GM12873 (cell line): Measurements from ENCODE around the gene GRK4.

Experiments
- TF ChIP-seq, protein P1 (sequence below): IDR thresholded peaks from 2 replicates; pipeline ENCODE4 v1.5.1; 2012; ENCODE audit warnings: low read depth, mild to moderate bottlenecking, moderate library complexity, low read length, control low read depth; ENCODE audit not compliant: insufficient read depth; ENCODE audit errors: missing control alignments

Gene GRK4

DNA sequence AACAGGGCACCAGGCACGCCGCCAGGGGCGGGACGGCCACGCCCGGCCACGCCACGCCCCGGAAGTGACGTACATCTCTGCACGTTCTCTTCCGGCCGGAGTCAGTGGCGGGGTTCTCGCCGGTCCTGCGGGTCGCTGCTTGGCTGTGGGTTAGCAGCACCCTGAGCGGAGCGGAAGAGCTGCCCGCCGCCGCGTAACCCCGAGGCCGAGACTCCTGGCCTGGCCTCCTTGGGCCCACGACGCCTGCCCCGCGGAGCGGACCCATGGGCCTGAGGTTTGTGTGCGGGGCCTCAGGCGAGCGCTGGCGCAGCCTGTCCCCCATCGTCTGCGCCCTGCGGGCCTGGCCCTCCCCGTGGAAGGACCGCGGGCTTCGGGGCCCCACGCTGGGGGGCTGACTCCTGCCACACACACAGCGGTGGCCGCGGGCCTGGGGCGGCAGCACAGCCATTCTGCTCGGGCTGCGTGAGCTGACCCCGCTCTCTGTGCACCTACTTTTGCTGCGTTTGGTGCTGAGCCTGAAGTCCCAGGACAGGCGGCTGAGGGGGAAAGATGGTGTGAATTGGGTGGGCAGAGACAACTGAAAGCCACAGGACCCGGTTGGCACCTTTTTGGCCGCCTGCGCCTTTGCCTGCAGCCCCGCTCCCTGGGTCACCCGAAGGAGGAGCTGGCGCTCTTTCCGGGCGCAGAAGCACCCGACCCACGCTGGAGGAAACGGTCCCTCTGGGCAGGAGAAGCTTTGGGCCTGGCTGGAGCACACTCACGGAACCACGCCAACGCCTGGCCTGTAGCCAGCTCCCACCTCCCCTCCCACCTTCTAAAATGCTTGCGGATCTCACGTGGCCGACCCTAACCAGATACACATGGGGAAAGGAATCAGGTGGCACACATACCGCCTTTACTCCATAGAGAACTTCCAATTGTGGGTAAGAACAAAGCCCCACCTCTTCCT, 28.3 kb upstream of the GRK4 start:
- TF ChIP-seq, protein P1, sequence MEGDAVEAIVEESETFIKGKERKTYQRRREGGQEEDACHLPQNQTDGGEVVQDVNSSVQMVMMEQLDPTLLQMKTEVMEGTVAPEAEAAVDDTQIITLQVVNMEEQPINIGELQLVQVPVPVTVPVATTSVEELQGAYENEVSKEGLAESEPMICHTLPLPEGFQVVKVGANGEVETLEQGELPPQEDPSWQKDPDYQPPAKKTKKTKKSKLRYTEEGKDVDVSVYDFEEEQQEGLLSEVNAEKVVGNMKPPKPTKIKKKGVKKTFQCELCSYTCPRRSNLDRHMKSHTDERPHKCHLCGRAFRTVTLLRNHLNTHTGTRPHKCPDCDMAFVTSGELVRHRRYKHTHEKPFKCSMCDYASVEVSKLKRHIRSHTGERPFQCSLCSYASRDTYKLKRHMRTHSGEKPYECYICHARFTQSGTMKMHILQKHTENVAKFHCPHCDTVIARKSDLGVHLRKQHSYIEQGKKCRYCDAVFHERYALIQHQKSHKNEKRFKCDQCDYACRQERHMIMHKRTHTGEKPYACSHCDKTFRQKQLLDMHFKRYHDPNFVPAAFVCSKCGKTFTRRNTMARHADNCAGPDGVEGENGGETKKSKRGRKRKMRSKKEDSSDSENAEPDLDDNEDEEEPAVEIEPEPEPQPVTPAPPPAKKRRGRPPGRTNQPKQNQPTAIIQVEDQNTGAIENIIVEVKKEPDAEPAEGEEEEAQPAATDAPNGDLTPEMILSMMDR, result no peak

DNA sequence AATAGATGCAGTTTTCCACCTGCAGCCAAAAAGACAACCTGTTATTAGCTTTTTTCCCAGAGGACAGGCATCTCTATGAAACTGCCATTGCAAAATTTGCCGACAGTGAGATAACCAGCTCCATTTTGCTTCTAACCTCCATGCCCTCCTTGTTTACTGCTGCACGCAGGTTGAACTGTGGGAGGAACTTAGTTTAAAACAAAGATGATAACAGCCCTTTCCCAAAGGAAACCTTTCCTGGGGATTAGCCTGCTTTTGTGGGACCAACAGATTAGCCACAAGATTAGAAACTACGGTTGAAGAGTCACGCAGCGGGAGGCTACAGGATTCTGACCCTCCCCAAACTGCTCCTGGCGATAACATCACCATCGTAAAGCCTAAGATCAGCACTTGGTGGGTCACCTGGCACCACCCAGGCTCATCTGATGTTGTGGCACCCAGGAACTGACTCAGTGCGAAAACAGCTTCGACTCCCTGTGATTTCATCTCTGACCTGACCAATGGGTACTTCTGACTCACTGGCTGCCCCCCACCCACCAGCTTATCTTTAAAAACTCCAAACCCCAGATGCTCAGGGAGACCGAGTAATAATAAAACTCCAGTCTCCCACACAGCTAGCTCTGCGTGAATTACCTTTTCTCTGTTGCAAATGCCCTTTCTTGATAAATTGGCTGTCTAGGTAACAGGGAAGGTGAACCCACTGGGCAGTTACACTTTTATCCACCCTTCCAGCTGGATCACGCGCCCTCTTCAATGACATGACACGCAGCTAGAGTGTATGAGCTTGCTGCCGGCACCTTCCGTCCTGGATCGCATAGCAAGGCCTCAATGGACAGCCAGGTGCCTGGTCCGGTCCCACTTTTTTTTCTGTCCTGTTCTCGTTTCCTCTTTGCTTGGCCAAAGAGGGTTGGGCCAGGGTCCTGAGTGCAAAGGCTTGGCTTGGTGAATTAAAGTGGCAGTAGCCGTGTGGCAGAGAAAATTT, 27.3 kb upstream of the GRK4 start:
- TF ChIP-seq, protein P1, result no peak

DNA sequence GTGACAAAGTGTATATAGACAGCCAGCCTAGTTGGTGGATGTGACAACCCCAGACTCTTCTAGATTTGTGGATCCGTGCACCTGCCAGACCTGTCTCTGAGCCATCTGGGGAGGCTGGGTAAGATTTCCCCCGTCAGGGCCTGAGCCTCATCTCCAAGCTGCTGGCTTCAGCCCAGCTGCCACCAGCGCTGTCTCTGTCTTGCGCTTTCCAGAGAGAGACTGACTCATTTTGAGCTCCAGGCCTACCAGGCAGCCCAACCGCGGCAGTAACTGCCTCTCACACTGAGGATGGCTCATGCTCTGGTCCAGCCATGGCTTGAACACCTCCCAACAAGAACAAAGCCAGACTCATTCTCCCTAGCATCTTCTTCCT, 26.6 kb upstream of the GRK4 start:
- TF ChIP-seq, protein P1, result no peak

DNA sequence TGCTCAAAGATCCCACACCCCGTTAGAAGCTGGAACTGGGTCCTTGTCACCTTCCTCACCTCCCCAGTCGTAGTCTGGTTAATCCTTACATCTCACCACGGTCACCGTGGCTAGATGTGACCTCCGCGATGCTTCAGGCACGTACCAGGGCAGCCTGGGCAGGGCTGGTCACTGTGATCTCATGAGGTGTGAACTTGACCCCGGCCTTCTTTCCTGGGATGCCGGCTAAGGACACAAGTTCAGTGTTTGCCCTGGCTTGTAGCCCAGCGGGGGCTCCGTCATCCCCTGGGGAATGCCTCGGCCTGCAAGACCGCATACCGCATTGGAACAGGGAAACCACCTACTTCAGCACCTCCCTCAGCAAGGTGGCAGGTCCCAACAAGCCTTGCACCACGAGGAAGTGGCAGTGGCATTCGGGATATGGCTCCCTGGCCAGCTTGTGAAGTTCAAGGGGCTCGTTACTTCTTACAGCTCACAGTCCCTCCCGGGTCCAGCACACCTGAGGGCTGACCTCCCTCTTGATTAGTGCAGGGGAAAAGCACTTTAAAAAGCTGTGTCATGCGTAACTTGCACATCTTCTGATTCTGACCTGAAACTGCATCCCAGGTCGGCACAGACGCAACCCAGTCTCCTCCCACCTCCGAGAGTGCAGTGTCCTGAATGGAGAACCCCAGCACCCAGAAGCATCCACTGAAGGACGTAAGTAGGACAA, 26.1 kb upstream of the GRK4 start:
- TF ChIP-seq, protein P1, result no peak

DNA sequence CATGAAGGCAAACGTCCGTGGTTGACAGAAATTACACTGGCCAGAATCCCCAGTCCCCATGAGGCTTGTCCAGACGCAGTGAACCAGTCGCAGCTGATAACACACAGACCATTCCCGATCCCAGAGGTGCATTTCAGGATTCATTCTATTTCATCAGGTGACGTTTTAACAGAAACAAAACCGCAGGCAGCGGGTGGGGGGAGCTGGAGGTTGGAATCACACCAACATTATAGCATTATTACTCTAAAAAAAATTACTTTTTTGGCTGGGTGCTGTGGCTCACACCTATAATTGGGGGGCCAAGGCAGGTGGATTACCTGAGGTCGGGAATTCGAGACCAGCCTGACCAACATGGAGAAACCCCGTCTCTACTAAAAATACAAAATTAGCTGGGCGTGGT, 25.4 kb upstream of the GRK4 start:
- TF ChIP-seq, protein P1, result no peak

DNA sequence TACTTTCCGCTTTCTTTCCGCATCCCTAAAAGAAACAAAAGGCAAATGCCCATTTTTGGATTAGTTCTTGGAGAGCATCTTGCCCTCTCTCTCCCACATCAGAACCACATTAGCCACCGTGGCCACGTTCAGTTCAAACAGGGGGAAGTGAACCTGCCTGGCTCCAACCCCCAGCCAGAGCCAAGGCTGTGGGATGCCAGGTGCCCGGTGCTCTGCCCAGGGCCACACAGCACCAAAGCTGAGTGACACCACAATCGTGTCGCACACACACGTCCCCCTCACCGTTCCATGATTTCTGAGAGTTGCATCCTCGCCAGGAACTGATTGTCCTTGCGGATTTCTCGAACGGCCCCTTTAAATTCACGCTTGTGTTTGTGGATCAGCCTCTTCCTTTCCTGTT, 24.5 kb upstream of the GRK4 start:
- TF ChIP-seq, protein P1, result no peak
